Thyroid gland (tissue), 4 donors: ENCODE measurements around the gene C21orf91. TPM values are rescaled to one million over a fixed set of nuclear protein-coding genes. Genes with fewer than 3 reads are reported as not detected.

Experiments used
- DNase-seq, 2 donors: peaks; one replicate each; pipeline ENCODE4 v3.0.0-alpha.2; 2019
- H3K27ac ChIP-seq, 3 donors: fragments of 200-600 bp; sonication (generic); 1 replicate in 2 of 3; 2 replicates in 1 of 3; pipeline ENCODE4 v1.5.1; 2016 to 2019; ENCODE audit warnings: mild to moderate bottlenecking in 1 of 3, moderate library complexity in 1 of 3
- H3K27me3 ChIP-seq: fragments of 200-600 bp; sonication (generic); one replicate; pipeline ENCODE4 v1.5.1; 2019
- H3K36me3 ChIP-seq, 2 donors: fragments of 200-600 bp; sonication (generic); one replicate each; pipeline ENCODE4 v1.5.1; 2016 to 2019
- H3K4me1 ChIP-seq, 2 donors: fragments of 200-600 bp; sonication (generic); one replicate each; pipeline ENCODE4 v1.5.1; 2017 to 2019
- H3K4me3 ChIP-seq, 3 donors: fragments of 200-600 bp; sonication (generic); replicated peaks in 1 of 3; 1 replicate in 2 of 3; 2 replicates in 1 of 3; pipeline ENCODE4 v1.5.1; 2016; ENCODE audit warnings: mild to moderate bottlenecking in 1 of 3
- H3K9me3 ChIP-seq: fragments of 200-600 bp; sonication (generic); one replicate; pipeline ENCODE4 v1.5.1; 2017
- POLR2A ChIP-seq, 2 donors: fragments of 450-650 bp; IDR thresholded peaks; one replicate each; pipeline ENCODE4 v1.6.1; 2017; ENCODE audit warnings: antibody characterized with exemption in 2 of 2, mild to moderate bottlenecking in 2 of 2, moderate library complexity in 1 of 2
- WGBS, 2 donors: methylation state at CpG; one replicate each; pipeline ENCODE4 v1.1.5; 2017; 5-methylcytosine and 5-hydroxymethylcytosine counted together
- intact Hi-C: fragments of 100-400 bp; cut with DNase I; formaldehyde crosslinking; loops from one replicate; pipeline ENCODE4 v1.15.1; 2023
- total RNA-seq, 4 donors: library from RNA; depleted of rRNA; stranded (reverse); fragments of >200 nt; gene quantifications; one replicate each; pipeline ENCODE4 v1.2.3, GENCODE V29; 2016
- TF ChIP-seq, protein P1 (sequence below), 6 experiments: fragments of 200-600 bp in 3 of 6; fragments of 450-650 bp in 3 of 6; sonication (generic) in 3 of 6; IDR thresholded peaks; one replicate each; pipeline ENCODE4 v1.5.1; 2016 to 2019; ENCODE audit warnings: antibody characterized with exemption in 6 of 6, mild to moderate bottlenecking in 2 of 6, inconsistent platforms in 1 of 6, moderate library complexity in 1 of 6

C21orf91 gene
- total RNA-seq, 4 donors from 2014 or later = 8.6 to 19.6 (median 11.9) TPM

DNA sequence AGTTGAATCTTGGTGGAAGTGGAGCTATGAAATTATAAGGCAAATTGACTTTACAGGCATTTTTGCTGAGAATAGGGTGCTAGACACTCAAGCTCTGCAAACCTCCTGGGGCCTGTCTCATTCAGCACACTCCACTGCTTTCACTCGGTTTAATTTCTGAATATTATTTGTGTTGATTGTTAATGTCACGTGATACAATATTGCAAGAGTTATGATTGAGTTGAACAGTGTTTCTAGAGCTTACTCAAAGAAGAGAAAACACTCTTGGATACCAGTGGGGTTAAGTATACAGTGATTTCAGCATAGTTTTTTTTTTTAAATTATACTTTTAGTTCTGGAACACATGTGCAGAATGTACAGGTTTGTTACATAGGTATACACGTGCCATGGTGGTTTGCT lies 49.7 kb downstream of the C21orf91 start:
- 89 to 91% methylated on average over 3 of the region's 3 CpGs for WGBS, 2 donors
- no peak for TF ChIP-seq POLR2A (IDR thresholded peaks at IDR 0.05)
- TF ChIP-seq, protein P1, sequence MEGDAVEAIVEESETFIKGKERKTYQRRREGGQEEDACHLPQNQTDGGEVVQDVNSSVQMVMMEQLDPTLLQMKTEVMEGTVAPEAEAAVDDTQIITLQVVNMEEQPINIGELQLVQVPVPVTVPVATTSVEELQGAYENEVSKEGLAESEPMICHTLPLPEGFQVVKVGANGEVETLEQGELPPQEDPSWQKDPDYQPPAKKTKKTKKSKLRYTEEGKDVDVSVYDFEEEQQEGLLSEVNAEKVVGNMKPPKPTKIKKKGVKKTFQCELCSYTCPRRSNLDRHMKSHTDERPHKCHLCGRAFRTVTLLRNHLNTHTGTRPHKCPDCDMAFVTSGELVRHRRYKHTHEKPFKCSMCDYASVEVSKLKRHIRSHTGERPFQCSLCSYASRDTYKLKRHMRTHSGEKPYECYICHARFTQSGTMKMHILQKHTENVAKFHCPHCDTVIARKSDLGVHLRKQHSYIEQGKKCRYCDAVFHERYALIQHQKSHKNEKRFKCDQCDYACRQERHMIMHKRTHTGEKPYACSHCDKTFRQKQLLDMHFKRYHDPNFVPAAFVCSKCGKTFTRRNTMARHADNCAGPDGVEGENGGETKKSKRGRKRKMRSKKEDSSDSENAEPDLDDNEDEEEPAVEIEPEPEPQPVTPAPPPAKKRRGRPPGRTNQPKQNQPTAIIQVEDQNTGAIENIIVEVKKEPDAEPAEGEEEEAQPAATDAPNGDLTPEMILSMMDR (IDR thresholded peaks at IDR 0.05) = no peak
- Histone ChIP-seq H3K36me3 (no peaks in the 10 kb centered on the region), H3K27me3 (no peaks in the 10 kb centered on the region), H3K4me3 (no peak overlapping the region), H3K4me1 (no peaks in the 10 kb centered on the region), H3K9me3 (no peaks in the 10 kb centered on the region), H3K27ac (no peak overlapping the region)
- intact Hi-C loops = loop anchor here (10.0 kb wide), 1 partner anchor 55 kb away; no protein-coding TSS in a partner anchor
- no peak for DNase-seq

DNA sequence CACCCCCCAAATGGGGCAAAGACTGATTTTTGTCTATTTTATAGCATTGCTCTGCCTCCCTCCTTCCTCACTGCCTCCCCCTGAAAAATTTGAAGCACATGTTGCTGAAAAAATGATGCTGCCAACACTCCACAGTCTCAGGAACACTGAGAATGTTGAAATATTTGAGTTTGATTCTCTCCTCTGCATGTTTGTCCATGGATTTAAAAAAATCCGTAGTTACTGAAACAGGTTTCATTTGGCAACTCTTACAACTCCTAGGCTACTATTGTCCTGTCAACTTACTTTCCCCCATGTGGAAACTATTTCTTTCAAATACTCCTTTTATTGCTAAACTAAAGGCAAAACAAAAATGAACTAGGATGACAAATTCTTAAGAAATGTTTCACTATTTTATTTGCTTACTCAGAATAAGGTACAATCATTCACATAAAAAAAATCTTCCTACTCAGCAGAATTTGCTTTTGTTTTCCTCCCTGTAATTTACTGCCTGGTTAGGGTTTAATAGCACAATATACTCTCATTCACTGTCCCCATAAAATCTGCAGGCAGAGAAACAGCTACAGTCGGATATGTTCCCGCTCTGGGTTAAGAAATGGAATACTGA lies 50.2 kb downstream of the C21orf91 start:
- H3K9me3 ChIP-seq = no peaks in the 10 kb centered on the region
- no peaks in the 10 kb centered on the region for H3K27me3 ChIP-seq
- intact Hi-C loops = loop anchor here (10.0 kb wide), 1 partner anchor 56 kb away; no protein-coding TSS in a partner anchor
- no peak overlapping the region for H3K27ac ChIP-seq
- no peaks in the 10 kb centered on the region for H3K36me3 ChIP-seq
- TF ChIP-seq POLR2A (IDR thresholded peaks at IDR 0.05) = no peak
- TF ChIP-seq, protein P1 (IDR thresholded peaks at IDR 0.05) = no peak
- no peak for DNase-seq
- no peaks in the 10 kb centered on the region for H3K4me1 ChIP-seq
- H3K4me3 ChIP-seq = no peak overlapping the region
- WGBS, 2 donors = 85 to 90% methylated on average over 3 of the region's 3 CpGs

DNA sequence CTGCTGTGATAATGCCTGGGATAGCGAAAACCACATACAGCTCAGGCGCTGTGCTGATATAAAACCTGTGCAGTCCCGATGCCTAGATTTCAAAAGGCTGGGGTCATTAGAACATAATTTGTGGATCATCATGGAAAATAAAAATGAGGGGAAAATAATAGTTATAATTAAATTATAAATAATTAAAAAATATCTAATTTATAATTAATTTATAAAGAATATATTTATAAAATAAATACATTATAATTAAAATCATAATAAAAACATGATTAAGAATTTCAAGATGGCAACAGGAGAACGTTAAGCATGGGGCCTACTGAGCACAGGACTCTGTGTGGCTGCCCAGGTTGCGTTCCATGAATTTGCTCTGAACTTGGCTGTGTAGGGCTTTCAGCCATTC lies 53.9 kb downstream of the C21orf91 start:
- TF ChIP-seq POLR2A (IDR thresholded peaks at IDR 0.05) = no peak
- TF ChIP-seq, protein P1 (IDR thresholded peaks at IDR 0.05) = no peak
- intact Hi-C loops = loop anchor here (10.0 kb wide), 1 partner anchor 60 kb away; no protein-coding TSS in a partner anchor
- H3K27ac ChIP-seq = no peak overlapping the region
- WGBS, 2 donors = 93 to 94% methylated on average over 5 of the region's 5 CpGs
- H3K36me3 ChIP-seq = no peaks in the 10 kb centered on the region
- no peaks in the 10 kb centered on the region for H3K27me3 ChIP-seq
- DNase-seq = no peak
- H3K9me3 ChIP-seq = no peaks in the 10 kb centered on the region
- H3K4me1 ChIP-seq = no peaks in the 10 kb centered on the region
- no peak overlapping the region for H3K4me3 ChIP-seq

DNA sequence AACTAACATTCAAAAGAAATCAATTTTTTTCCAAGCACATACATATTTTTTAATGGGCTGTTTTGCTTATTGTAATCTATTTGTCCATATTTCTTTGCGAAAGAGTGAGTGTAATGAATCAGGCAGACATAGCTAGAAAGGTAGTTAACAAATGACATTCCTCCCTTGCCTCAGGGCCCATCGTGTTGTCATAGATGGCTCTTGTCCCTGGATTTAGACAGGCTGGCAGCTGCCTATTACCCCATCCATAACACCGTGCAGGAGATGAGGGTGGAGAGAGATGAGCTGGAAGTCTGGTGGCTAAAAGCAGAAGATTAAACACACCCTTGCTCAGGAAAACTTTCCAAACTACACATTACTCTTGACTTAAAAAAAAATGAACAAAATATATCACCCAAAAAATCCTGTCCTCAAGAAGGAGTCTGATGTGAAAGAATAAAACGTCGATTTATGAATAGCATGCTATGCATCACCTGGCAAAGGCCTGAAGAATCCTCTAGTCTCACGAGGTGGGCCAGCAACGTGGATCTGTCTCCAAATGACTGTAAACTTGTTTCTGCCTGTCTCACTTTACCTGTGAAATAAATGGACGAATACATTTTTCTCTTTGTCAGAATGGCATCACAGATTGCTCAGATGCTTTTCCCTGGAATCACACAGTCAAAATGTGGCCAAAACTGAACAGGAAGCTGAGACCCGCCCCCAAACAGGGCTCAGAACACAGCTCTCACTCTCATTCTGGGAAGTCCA lies 55.7 kb downstream of the C21orf91 start:
- no peaks in the 10 kb centered on the region for H3K27me3 ChIP-seq
- no peaks in the 10 kb centered on the region for H3K4me1 ChIP-seq
- H3K27ac ChIP-seq = no peak overlapping the region
- WGBS, 2 donors = 83 to 86% methylated on average over 9 of the region's 9 CpGs
- DNase-seq = no peak
- H3K9me3 ChIP-seq = no peaks in the 10 kb centered on the region
- no peaks in the 10 kb centered on the region for H3K36me3 ChIP-seq
- intact Hi-C loops = loop anchor here (10.0 kb wide), 1 partner anchor 61 kb away; no protein-coding TSS in a partner anchor
- TF ChIP-seq, protein P1 (IDR thresholded peaks at IDR 0.05) = no peak
- no peak for TF ChIP-seq POLR2A (IDR thresholded peaks at IDR 0.05)
- H3K4me3 ChIP-seq = no peak overlapping the region
